GM12892 (cell line): ENCODE data around the gene LRIT1.

Source experiments
- POLR2A ChIP-seq: IDR thresholded peaks from 2 replicates; pipeline ENCODE4 v1.6.1; 2011; ENCODE audit warnings: low read depth, low read length, control low read depth
- POLR2AphosphoS5 ChIP-seq: IDR thresholded peaks from 2 replicates; pipeline ENCODE4 v1.6.1; 2011; ENCODE audit warnings: low read depth, low read length, control low read depth
- TAF1 ChIP-seq: IDR thresholded peaks from 2 replicates; pipeline ENCODE4 v1.6.1; 2011; ENCODE audit warnings: low read depth, mild to moderate bottlenecking, control low read depth, low read length, borderline replicate concordance

DNA sequence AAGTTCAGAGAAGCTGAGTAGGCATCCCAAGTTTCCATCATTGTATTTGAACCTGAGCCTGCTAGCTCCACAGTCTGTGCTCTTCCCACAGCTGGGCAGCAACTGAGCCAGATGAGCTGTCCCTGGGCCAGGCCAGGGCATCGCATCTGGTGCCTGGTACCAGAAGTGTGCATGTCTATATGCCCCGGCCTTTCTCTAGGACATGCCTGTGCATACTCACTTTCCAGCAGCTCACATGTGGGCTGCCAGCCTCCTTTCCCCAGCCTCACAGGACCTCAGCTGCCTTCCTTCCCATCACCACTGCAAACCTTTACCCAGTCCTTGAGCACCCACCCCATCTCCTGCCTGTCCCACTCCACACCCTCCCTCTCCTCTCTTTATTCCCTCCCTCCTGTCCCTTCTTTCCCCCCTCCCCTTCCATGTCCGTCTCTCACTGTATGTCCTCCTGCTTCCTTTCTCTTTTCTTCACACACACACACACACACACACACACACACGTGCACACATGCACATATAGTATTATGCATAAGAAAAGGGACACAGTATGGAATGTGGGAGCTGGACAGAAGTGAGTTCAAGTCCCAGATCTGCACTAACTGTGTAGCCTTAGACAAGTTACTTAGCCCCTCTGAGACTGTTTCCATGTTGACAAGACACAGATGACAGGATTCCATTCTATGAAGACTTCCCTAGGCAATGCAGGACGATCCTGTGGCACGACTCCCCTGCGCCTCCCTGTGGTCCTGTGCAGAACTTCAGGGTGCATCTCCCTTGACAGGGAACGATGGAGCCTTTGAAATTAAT, 36.1 kb downstream of the LRIT1 start:
- no peak for TF ChIP-seq POLR2A
- no peak for TF ChIP-seq TAF1
- no peak for TF ChIP-seq POLR2AphosphoS5
